AG04450 (cell line): Measurements from ENCODE around the gene CPS1. TPM values are rescaled to one million over a fixed set of nuclear protein-coding genes. Genes with fewer than 3 reads are reported as not detected.

Experiments
- CTCF ChIA-PET: fragments of 300-600, 350-600 bp; formaldehyde crosslinking; extraction: SDS; loops from one replicate; lab custom pipeline; 2022; ENCODE audit warnings: antibody characterized with exemption, inconsistent platforms; lab: Charles Lee
- POLR2A ChIA-PET: fragments of 350-600 bp; formaldehyde crosslinking; extraction: SDS; loops from one replicate; lab custom pipeline; 2021; ENCODE audit warnings: antibody characterized with exemption, inconsistent platforms; lab: Yijun Ruan, JAX
- DNase-seq: peaks from one replicate; pipeline ENCODE4 v3.0.0-alpha.2; 2011; ENCODE audit warnings: low read depth, low spot score
- H3K27ac ChIP-seq: one replicate; pipeline ENCODE4 v1.5.1; 2012; ENCODE audit warnings: low read depth, low read length, control low read depth
- H3K27me3 ChIP-seq: one replicate; pipeline ENCODE4 v1.6.0; 2012; ENCODE audit warnings: low read length; ENCODE audit not compliant: control insufficient read depth, insufficient read depth
- H3K4me3 ChIP-seq: 2 replicates; pipeline ENCODE4 v1.5.1; 2011; ENCODE audit warnings: mild to moderate bottlenecking, low read depth, low read length, control low read depth
- H3K9me3 ChIP-seq: 2 replicates; pipeline ENCODE4 v1.5.1; 2012; ENCODE audit warnings: low read length; ENCODE audit not compliant: control insufficient read depth, insufficient read depth
- polyA minus RNA-seq: library from RNA; depleted of rRNA, polyadenylated mRNA; stranded (reverse); fragments of >200 nt; gene quantifications from 2 replicates; pipeline ENCODE4 v1.2.3, GENCODE V29; 2011; rRNA and poly(A)+ RNA removed
- polyA plus RNA-seq: library from polyadenylated mRNA; depleted of rRNA; stranded (reverse); fragments of >200 nt; gene quantifications from 2 replicates; pipeline ENCODE4 v1.2.3, GENCODE V29; 2011; rRNA removed
- TF ChIP-seq, protein P1 (sequence below): IDR thresholded peaks from 2 replicates; pipeline ENCODE4 v1.5.1; 2011; ENCODE audit warnings: low read depth, low read length, control low read depth, inconsistent platforms

Gene CPS1
- 16.1 and 21.6 TPM in 2 replicates for polyA plus RNA-seq
- polyA minus RNA-seq: 26.7 and 44.0 TPM in 2 replicates

DNA sequence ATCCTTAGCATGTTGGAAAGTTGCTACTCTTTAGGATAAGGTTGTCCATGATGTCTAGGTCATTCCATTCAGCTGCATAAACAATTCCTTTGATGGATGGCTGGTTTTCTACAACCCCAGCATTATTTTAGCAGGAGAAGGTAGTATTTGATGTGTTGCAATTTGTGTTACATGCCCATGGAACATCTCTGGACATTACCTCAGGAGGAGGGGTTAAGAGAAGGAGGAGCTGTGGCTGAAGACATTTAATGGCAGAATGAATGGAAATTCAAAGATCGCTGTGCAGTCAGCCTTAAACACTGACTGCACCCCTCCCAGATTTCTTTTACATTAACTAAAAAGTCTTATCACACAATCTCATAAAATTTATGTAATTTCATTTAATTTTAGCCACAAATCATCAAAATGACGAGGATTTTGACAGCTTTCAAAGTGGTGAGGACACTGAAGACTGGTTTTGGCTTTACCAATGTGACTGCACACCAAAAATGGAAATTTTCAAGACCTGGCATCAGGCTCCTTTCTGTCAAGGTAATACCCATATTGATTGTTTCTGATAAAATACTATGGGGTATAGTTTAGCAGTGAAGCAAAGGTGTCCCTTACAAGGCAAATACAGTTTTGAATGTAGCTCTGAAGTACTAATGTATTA is at the start of gene CPS1:
CPS1 (plus strand) TSS at position 271 of the 652 bp plus-strand sequence; CDS start at position 406, 135 bp downstream.
- ChIA-PET CTCF (interaction anchor here (0.9 kb wide), 1 partner anchor 54 kb away, joined by 3 read pairs; no protein-coding TSS in a partner anchor), POLR2A (no interaction called here)
- no peaks in the 10 kb centered on the region for H3K9me3 ChIP-seq
- no peak within 1 kb of the TSS for H3K27ac ChIP-seq
- no peak for DNase-seq
- no peaks in the 10 kb centered on the region for H3K27me3 ChIP-seq
- TF ChIP-seq, protein P1, sequence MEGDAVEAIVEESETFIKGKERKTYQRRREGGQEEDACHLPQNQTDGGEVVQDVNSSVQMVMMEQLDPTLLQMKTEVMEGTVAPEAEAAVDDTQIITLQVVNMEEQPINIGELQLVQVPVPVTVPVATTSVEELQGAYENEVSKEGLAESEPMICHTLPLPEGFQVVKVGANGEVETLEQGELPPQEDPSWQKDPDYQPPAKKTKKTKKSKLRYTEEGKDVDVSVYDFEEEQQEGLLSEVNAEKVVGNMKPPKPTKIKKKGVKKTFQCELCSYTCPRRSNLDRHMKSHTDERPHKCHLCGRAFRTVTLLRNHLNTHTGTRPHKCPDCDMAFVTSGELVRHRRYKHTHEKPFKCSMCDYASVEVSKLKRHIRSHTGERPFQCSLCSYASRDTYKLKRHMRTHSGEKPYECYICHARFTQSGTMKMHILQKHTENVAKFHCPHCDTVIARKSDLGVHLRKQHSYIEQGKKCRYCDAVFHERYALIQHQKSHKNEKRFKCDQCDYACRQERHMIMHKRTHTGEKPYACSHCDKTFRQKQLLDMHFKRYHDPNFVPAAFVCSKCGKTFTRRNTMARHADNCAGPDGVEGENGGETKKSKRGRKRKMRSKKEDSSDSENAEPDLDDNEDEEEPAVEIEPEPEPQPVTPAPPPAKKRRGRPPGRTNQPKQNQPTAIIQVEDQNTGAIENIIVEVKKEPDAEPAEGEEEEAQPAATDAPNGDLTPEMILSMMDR: no peak
- no peak within 1 kb of the TSS for H3K4me3 ChIP-seq

GRCh38 chr2:210515911-210516310 is 40.5 kb upstream of the CPS1 start:
- ChIA-PET CTCF (interaction anchor here (0.9 to 1.9 kb wide), 2 partner anchors 13 kb away, joined by 3 to 8 read pairs; no protein-coding TSS in a partner anchor), POLR2A (no interaction called here)
- no peak for DNase-seq
- H3K27ac ChIP-seq: no peak overlapping the region
- H3K27me3 ChIP-seq: no peaks in the 10 kb centered on the region
- no peak overlapping the region for H3K4me3 ChIP-seq
- TF ChIP-seq, protein P1: no peak
- no peaks in the 10 kb centered on the region for H3K9me3 ChIP-seq

- no peak for DNase-seq
- H3K27me3 ChIP-seq: no peaks in the 10 kb centered on the region
- no peak overlapping the region for H3K4me3 ChIP-seq
- H3K9me3 ChIP-seq: no peaks in the 10 kb centered on the region
- TF ChIP-seq, protein P1: no peak
- POLR2A ChIA-PET: no interaction called here
- CTCF ChIA-PET: interaction anchor here (1.9 kb wide), 1 partner anchor 14 kb away, joined by 8 read pairs; no protein-coding TSS in a partner anchor
- no peak overlapping the region for H3K27ac ChIP-seq
Observed at GRCh38 chr2:210517264-210517663, 39.1 kb upstream of the CPS1 start.

- POLR2A ChIA-PET: no interaction called here
- TF ChIP-seq, protein P1: no peak
- CTCF ChIA-PET: interaction anchor here (1.6 kb wide), 1 partner anchor 17 kb away, joined by 7 read pairs; no protein-coding TSS in a partner anchor
- no peak overlapping the region for H3K4me3 ChIP-seq
- no peak for DNase-seq
- no peak overlapping the region for H3K27ac ChIP-seq
- H3K9me3 ChIP-seq: no peaks in the 10 kb centered on the region
- H3K27me3 ChIP-seq: no peaks in the 10 kb centered on the region
Observed at GRCh38 chr2:210519594-210519993, 36.8 kb upstream of the CPS1 start.

DNA sequence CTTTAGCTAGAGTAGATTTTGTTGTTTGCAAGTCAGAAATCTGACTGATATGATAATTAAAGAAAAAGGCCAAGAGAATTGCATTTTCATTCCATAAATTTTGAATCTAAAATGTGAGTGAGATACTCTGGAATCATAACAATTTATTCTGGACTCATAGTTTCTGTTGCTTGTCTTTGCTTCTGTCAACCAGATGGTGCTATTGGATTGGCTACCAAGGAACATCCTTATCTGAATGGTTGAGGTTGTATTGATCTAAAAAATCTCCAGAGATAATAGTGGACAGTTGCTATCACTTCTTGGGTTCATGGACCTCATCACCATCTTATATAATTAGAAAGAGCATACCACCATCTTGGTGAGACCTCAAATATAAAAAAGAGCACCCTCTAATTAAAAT is 34.0 kb upstream of the CPS1 start:
- POLR2A ChIA-PET: no interaction called here
- no peak overlapping the region for H3K4me3 ChIP-seq
- no peak overlapping the region for H3K27ac ChIP-seq
- H3K9me3 ChIP-seq: no peaks in the 10 kb centered on the region
- TF ChIP-seq, protein P1: no peak
- CTCF ChIA-PET: interaction anchor here (1.1 to 3.2 kb wide), 2 partner anchors 13 to 19 kb away, joined by 3 to 20 read pairs; no protein-coding TSS in a partner anchor
- H3K27me3 ChIP-seq: no peaks in the 10 kb centered on the region
- no peak for DNase-seq
